Activated CD4-positive, CD25-positive, alpha-beta regulatory T cell treated with anti-CD3 and anti-CD28 coated beads, Interleukin-2, amount 50 U/mL, for 16 hours (primary cell): ENCODE results near the gene CLN3.
"Not testable (repeated sequence)": the region's sequence is repeated elsewhere in the genome, so short reads cannot be mapped to it uniquely, and the experiment has no call there.

ENCODE experiments used
- DNase-seq: peaks from one replicate; pipeline ENCODE4 v3.0.0-alpha.2; 2020; ENCODE audit warnings: low read depth, low spot score

CLN3 gene

GRCh38 chr16:28494121-28494851 is 2.4 kb upstream of the CLN3 start, which contains the start of gene APOBR:
TSS of gene APOBR (plus strand) at chr16:28494643. CDS start at chr16:28494682, 39 bp downstream.
- peak; percentile 72 for DNase-seq

- no peak for DNase-seq
These were observed 637 bp upstream of the CLN3 start for GRCh38 chr16:28492511-28492910.

GRCh38 chr16:28491230-28491969 is 474 bp downstream of the CLN3 start:
- no peak for DNase-seq

GRCh38 chr16:28486266-28486665 is 5.6 kb downstream of the CLN3 start:
- no peak for DNase-seq

- DNase-seq = not testable (repeated sequence)
These were observed 8.5 kb downstream of the CLN3 start for GRCh38 chr16:28483361-28483760.

- DNase-seq = no peak
These were observed 9.8 kb downstream of the CLN3 start for GRCh38 chr16:28482026-28482425.

- no peak for DNase-seq
These were observed 13.2 kb downstream of the CLN3 start for GRCh38 chr16:28478506-28479180.

GRCh38 chr16:28477311-28477920 is 14.5 kb downstream of the CLN3 start:
- no peak for DNase-seq

GRCh38 chr16:28475221-28475620 is 16.7 kb downstream of the CLN3 start:
- no peak for DNase-seq

GRCh38 chr16:28473714-28474265 is 18.1 kb downstream of the CLN3 start:
- no peak for DNase-seq

GRCh38 chr16:28447081-28447480 is 44.8 kb downstream of the CLN3 start:
- DNase-seq = not testable (repeated sequence)

- not testable (repeated sequence) for DNase-seq
These were observed 45.5 kb downstream of the CLN3 start for GRCh38 chr16:28446388-28446787.

- DNase-seq = not testable (repeated sequence)
These were observed 47.9 kb downstream of the CLN3 start for GRCh38 chr16:28443943-28444342.

GRCh38 chr16:28438899-28439298 is 53.0 kb downstream of the CLN3 start:
- DNase-seq = not testable (repeated sequence)

- not testable (repeated sequence) for DNase-seq
These were observed 56.5 kb downstream of the CLN3 start for GRCh38 chr16:28435340-28435739.
